Omental fat pad (tissue), 4 donors: ENCODE results near the gene ENO2. TPM values are rescaled to one million over a fixed set of nuclear protein-coding genes. Genes with fewer than 3 reads are reported as not detected.

Experiments
- ATAC-seq: fragments of 150-250 bp; one replicate; pipeline ENCODE4 v1.9.1; 2016; ENCODE audit warnings: mild to moderate bottlenecking, moderate library complexity; ENCODE audit not compliant: low FRiP score
- DNase-seq: peaks from one replicate; pipeline ENCODE4 v3.0.0-alpha.2; 2019; ENCODE audit warnings: low spot score
- CTCF ChIP-seq, 3 donors: fragments of 450-650 bp; IDR thresholded peaks; one replicate each; pipeline ENCODE4 v1.5.1; 2016 to 2017; ENCODE audit warnings: antibody characterized with exemption in 3 of 3, mild to moderate bottlenecking in 3 of 3, moderate library complexity in 2 of 3
- total RNA-seq, 4 donors: library from RNA; depleted of rRNA; stranded (reverse); fragments of >200 nt; gene quantifications; one replicate each; pipeline ENCODE4 v1.1.0, GENCODE V29; 2016

Gene ENO2
- total RNA-seq, 4 donors from 2014 or later, result 3.5 to 14.3 (median 5.2) TPM

GRCh38 chr12:6951551-6952120, 37.3 kb downstream of the ENO2 start:
- TF ChIP-seq CTCF (IDR thresholded peaks at IDR 0.05), result no peak
- ATAC-seq, result no peak
- DNase-seq, result no peak

GRCh38 chr12:6952121-6952862, 37.9 kb downstream of the ENO2 start:
- ATAC-seq (no peak), DNase-seq (no peak)
- TF ChIP-seq CTCF (IDR thresholded peaks at IDR 0.05), result no peak

- no peak for DNase-seq
- no peak for TF ChIP-seq CTCF (IDR thresholded peaks at IDR 0.05)
- no peak for ATAC-seq
Measured at GRCh38 chr12:6952863-6953441, 38.6 kb downstream of the ENO2 start.

- DNase-seq, result no peak
Measured at GRCh38 chr12:6953442-6954315, 39.3 kb downstream of the ENO2 start.

GRCh38 chr12:6954316-6955107, 40.1 kb downstream of the ENO2 start:
- no peak for DNase-seq

More at GRCh38 chr12:6953442-6954315, 39.3 kb downstream of the ENO2 start:
- TF ChIP-seq CTCF (IDR thresholded peaks at IDR 0.05), result no peak
- no peak for ATAC-seq

More at GRCh38 chr12:6954316-6955107, 40.1 kb downstream of the ENO2 start:
- no peak for ATAC-seq
- no peak for TF ChIP-seq CTCF (IDR thresholded peaks at IDR 0.05)
